IPS-15b (cell line): ENCODE results near the gene EEFSEC.

Experiments used
- H3K27me3 ChIP-seq: one replicate; pipeline ENCODE4 v1.6.1; 2013; ENCODE audit warnings: low read length; ENCODE audit not compliant: control insufficient read depth, insufficient read depth
- H3K36me3 ChIP-seq: one replicate; pipeline ENCODE4 v1.6.1; 2013; ENCODE audit warnings: low read length; ENCODE audit not compliant: control insufficient read depth, insufficient read depth
- H3K4me1 ChIP-seq: one replicate; pipeline ENCODE4 v1.6.1; 2013; ENCODE audit warnings: mild to moderate bottlenecking, low read length; ENCODE audit not compliant: control insufficient read depth, insufficient read depth
- H3K4me3 ChIP-seq: one replicate; pipeline ENCODE4 v1.5.1; 2013; ENCODE audit warnings: low read depth, low read length
- H3K9ac ChIP-seq: one replicate; pipeline ENCODE4 v1.6.1; 2013; ENCODE audit warnings: low read depth, mild to moderate bottlenecking, low read length
- H3K9me3 ChIP-seq: one replicate; pipeline ENCODE4 v1.6.1; 2013; ENCODE audit warnings: mild to moderate bottlenecking, low read length; ENCODE audit not compliant: control insufficient read depth, insufficient read depth

Gene EEFSEC

GRCh38 chr3:128273841-128274573 lies 120.7 kb downstream of the EEFSEC start:
- Histone ChIP-seq H3K4me3 (no peak overlapping the region), H3K9me3 (no peaks in the 10 kb centered on the region), H3K27me3 (no peaks in the 10 kb centered on the region), H3K4me1 (peaks cover 18% of the 10 kb centered on the region), H3K36me3 (no peaks in the 10 kb centered on the region), H3K9ac (no peak overlapping the region)

GRCh38 chr3:128274837-128275236 lies 121.6 kb downstream of the EEFSEC start:
- H3K36me3 ChIP-seq = no peaks in the 10 kb centered on the region
- peaks cover 21% of the 10 kb centered on the region for H3K4me1 ChIP-seq
- H3K27me3 ChIP-seq = no peaks in the 10 kb centered on the region
- no peak overlapping the region for H3K9ac ChIP-seq
- no peaks in the 10 kb centered on the region for H3K9me3 ChIP-seq
- no peak overlapping the region for H3K4me3 ChIP-seq

GRCh38 chr3:128275316-128276145 lies 122.2 kb downstream of the EEFSEC start:
- H3K9me3 ChIP-seq = no peaks in the 10 kb centered on the region
- H3K9ac ChIP-seq = no peak overlapping the region
- peaks cover 22% of the 10 kb centered on the region for H3K4me1 ChIP-seq
- no peak overlapping the region for H3K4me3 ChIP-seq
- no peaks in the 10 kb centered on the region for H3K36me3 ChIP-seq
- no peaks in the 10 kb centered on the region for H3K27me3 ChIP-seq

GRCh38 chr3:128276146-128276435 lies 122.8 kb downstream of the EEFSEC start:
- Histone ChIP-seq H3K36me3 (no peaks in the 10 kb centered on the region), H3K9me3 (no peaks in the 10 kb centered on the region), H3K4me3 (no peak overlapping the region), H3K27me3 (no peaks in the 10 kb centered on the region), H3K9ac (no peak overlapping the region), H3K4me1 (peaks cover 21% of the 10 kb centered on the region)

GRCh38 chr3:128276577-128277183 lies 123.4 kb downstream of the EEFSEC start:
- H3K4me1 ChIP-seq = peaks cover 26% of the 10 kb centered on the region
- no peaks in the 10 kb centered on the region for H3K9me3 ChIP-seq
- no peak overlapping the region for H3K4me3 ChIP-seq
- H3K9ac ChIP-seq = no peak overlapping the region
- no peaks in the 10 kb centered on the region for H3K27me3 ChIP-seq
- H3K36me3 ChIP-seq = no peaks in the 10 kb centered on the region

GRCh38 chr3:128277378-128278069 lies 124.2 kb downstream of the EEFSEC start:
- Histone ChIP-seq H3K4me3 (no peak overlapping the region), H3K9me3 (no peaks in the 10 kb centered on the region), H3K4me1 (peaks cover 26% of the 10 kb centered on the region), H3K27me3 (peaks cover 3% of the 10 kb centered on the region), H3K9ac (no peak overlapping the region), H3K36me3 (no peaks in the 10 kb centered on the region)

- Histone ChIP-seq H3K9ac (no peak overlapping the region), H3K36me3 (no peaks in the 10 kb centered on the region), H3K4me3 (no peak overlapping the region), H3K27me3 (peaks cover 3% of the 10 kb centered on the region), H3K4me1 (peaks cover 29% of the 10 kb centered on the region), H3K9me3 (no peaks in the 10 kb centered on the region)
Observed at GRCh38 chr3:128278130-128278529, 124.8 kb downstream of the EEFSEC start.

GRCh38 chr3:128278761-128279600 lies 125.7 kb downstream of the EEFSEC start:
- no peaks in the 10 kb centered on the region for H3K36me3 ChIP-seq
- H3K4me1 ChIP-seq = peaks cover 31% of the 10 kb centered on the region

GRCh38 chr3:128279601-128279880 lies 126.3 kb downstream of the EEFSEC start:
- no peak overlapping the region for H3K4me3 ChIP-seq
- no peaks in the 10 kb centered on the region for H3K36me3 ChIP-seq
- H3K9ac ChIP-seq = no peak overlapping the region
- peaks cover 3% of the 10 kb centered on the region for H3K27me3 ChIP-seq
- no peaks in the 10 kb centered on the region for H3K9me3 ChIP-seq
- H3K4me1 ChIP-seq = peaks cover 31% of the 10 kb centered on the region

More at GRCh38 chr3:128278761-128279600, 125.7 kb downstream of the EEFSEC start:
- H3K27me3 ChIP-seq = peaks cover 3% of the 10 kb centered on the region
- no peak overlapping the region for H3K4me3 ChIP-seq
- H3K9ac ChIP-seq = no peak overlapping the region
- no peaks in the 10 kb centered on the region for H3K9me3 ChIP-seq

- no peak overlapping the region for H3K4me3 ChIP-seq
- H3K27me3 ChIP-seq = peaks cover 3% of the 10 kb centered on the region
- peak overlapping the region; percentile 26 for H3K9ac ChIP-seq
Observed at GRCh38 chr3:128280481-128281052, 127.3 kb downstream of the EEFSEC start.

GRCh38 chr3:128281056-128281455 lies 127.8 kb downstream of the EEFSEC start:
- H3K9me3 ChIP-seq = no peaks in the 10 kb centered on the region
- H3K4me1 ChIP-seq = peaks cover 31% of the 10 kb centered on the region
- H3K9ac ChIP-seq = no peak overlapping the region
- peaks cover 3% of the 10 kb centered on the region for H3K27me3 ChIP-seq
- H3K4me3 ChIP-seq = no peak overlapping the region
- H3K36me3 ChIP-seq = no peaks in the 10 kb centered on the region

More at GRCh38 chr3:128280481-128281052, 127.3 kb downstream of the EEFSEC start:
- Histone ChIP-seq H3K4me1 (peaks cover 31% of the 10 kb centered on the region), H3K36me3 (no peaks in the 10 kb centered on the region), H3K9me3 (no peaks in the 10 kb centered on the region)
